MM.1S (cell line): ENCODE measurements around the gene BMPER.

Source experiments
- DNase-seq: peaks from one replicate; pipeline ENCODE4 v3.0.0-alpha.2; 2015
- H2AFZ ChIP-seq: fragments of 300-600 bp; sonication (generic); 2 replicates; pipeline ENCODE4 v1.6.0; 2016; ENCODE audit warnings: antibody characterized with exemption, low read length
- H3F3A ChIP-seq: fragments of 300-600 bp; sonication (generic); 2 replicates; pipeline ENCODE4 v1.6.1; 2016; ENCODE audit warnings: mild to moderate bottlenecking, antibody characterized with exemption, low read length, moderate library complexity, mixed read lengths; ENCODE audit not compliant: insufficient read depth
- H3K27ac ChIP-seq: fragments of 300-600 bp; sonication (generic); 2 replicates; pipeline ENCODE4 v1.5.1; 2016; ENCODE audit warnings: mild to moderate bottlenecking, low read length
- H3K27me3 ChIP-seq: fragments of 300-600 bp; sonication (generic); replicated peaks from 2 replicates; pipeline ENCODE4 v1.6.0; 2016; ENCODE audit warnings: low read length; ENCODE audit not compliant: insufficient read depth
- H3K36me3 ChIP-seq: fragments of 300-600 bp; sonication (generic); replicated peaks from 2 replicates; pipeline ENCODE4 v1.6.1; 2016; ENCODE audit warnings: mild to moderate bottlenecking, low read length, mixed read lengths; ENCODE audit not compliant: insufficient read depth
- H3K4me1 ChIP-seq: fragments of 300-600 bp; sonication (generic); 2 replicates; pipeline ENCODE4 v1.6.1; 2016; ENCODE audit warnings: low read length, mixed read lengths
- H3K4me2 ChIP-seq: fragments of 300-600 bp; sonication (generic); 2 replicates; pipeline ENCODE4 v1.6.0; 2016; ENCODE audit warnings: low read depth, low read length
- H3K4me3 ChIP-seq: fragments of 300-600 bp; sonication (generic); 2 replicates; pipeline ENCODE4 v1.5.1; 2016; ENCODE audit warnings: low read length, mixed read lengths
- H3K79me2 ChIP-seq: fragments of 300-600 bp; sonication (generic); 2 replicates; pipeline ENCODE4 v1.6.1; 2016; ENCODE audit warnings: mixed run types, low read length, mixed read lengths
- H3K9ac ChIP-seq: fragments of 300-600 bp; sonication (generic); 2 replicates; pipeline ENCODE4 v1.6.1; 2016; ENCODE audit warnings: low read length, mixed read lengths
- H3K9me2 ChIP-seq: fragments of 300-600 bp; sonication (generic); replicated peaks from 2 replicates; pipeline ENCODE4 v1.6.1; 2016; ENCODE audit warnings: mild to moderate bottlenecking, low read length, mixed read lengths; ENCODE audit not compliant: insufficient read depth
- H3K9me3 ChIP-seq: fragments of 300-600 bp; sonication (generic); replicated peaks from 2 replicates; pipeline ENCODE4 v1.6.1; 2016; ENCODE audit warnings: mild to moderate bottlenecking, low read length, mixed read lengths; ENCODE audit not compliant: insufficient read depth
- H4K20me1 ChIP-seq: fragments of 300-600 bp; sonication (generic); 2 replicates; pipeline ENCODE4 v1.6.1; 2016; ENCODE audit warnings: mild to moderate bottlenecking, low read length, moderate library complexity, mixed read lengths; ENCODE audit not compliant: insufficient read depth
- CTCF ChIP-seq: fragments of 300-600 bp; sonication (generic); IDR thresholded peaks from 2 replicates; pipeline ENCODE4 v1.5.1; 2016; ENCODE audit warnings: antibody characterized with exemption, low read length, mixed read lengths
- EZH2 ChIP-seq: fragments of 300-600 bp; sonication (generic); optimal IDR thresholded peaks from 2 replicates; pipeline ENCODE3; 2017; ENCODE audit warnings: low read depth, mild to moderate bottlenecking, antibody characterized with exemption, low read length, mixed read lengths
- EZH2phosphoT487 ChIP-seq: fragments of 300-600 bp; sonication (generic); IDR thresholded peaks from 2 replicates; pipeline ENCODE4 v1.6.1; 2018; ENCODE audit warnings: antibody characterized with exemption, low read length

The BMPER gene

GRCh38 chr7:34096777-34097176 is 191.4 kb downstream of the BMPER start:
- TF ChIP-seq EZH2 = no peak
- TF ChIP-seq CTCF = no peak
- TF ChIP-seq EZH2phosphoT487 = no peak
- Histone ChIP-seq H3K4me2 (no peak overlapping the region), H3K9me2 (no peaks in the 10 kb centered on the region), H3K4me1 (no peaks in the 10 kb centered on the region), H3K36me3 (no peaks in the 10 kb centered on the region), H2AFZ (no peak overlapping the region), H4K20me1 (no peaks in the 10 kb centered on the region), H3K79me2 (no peaks in the 10 kb centered on the region), H3K9me3 (no peaks in the 10 kb centered on the region), H3K4me3 (no peak overlapping the region), H3K9ac (no peak overlapping the region), H3F3A (no peaks in the 10 kb centered on the region), H3K27ac (no peak overlapping the region), H3K27me3 (no peaks in the 10 kb centered on the region)
- DNase-seq = no peak

DNA sequence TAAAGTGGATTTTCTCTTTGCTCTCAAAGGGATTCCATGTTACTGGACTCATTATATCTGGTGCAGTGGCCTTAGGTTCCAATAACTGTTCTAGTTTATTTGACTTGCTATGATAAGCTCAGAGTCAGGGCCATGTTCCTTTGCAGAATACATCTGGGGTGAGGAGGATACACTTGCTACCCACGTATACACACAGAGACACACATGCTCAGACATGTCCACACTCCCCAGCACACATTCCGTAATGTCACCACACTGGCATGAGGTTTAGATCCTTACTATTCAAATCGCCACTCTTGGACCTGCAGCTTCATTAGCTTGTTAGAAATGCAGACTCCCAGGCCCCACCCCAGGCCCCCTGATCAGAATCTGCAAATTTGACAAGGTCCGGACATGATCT is 195.3 kb downstream of the BMPER start:
- no peaks in the 10 kb centered on the region for H3F3A ChIP-seq
- no peak overlapping the region for H3K9ac ChIP-seq

DNA sequence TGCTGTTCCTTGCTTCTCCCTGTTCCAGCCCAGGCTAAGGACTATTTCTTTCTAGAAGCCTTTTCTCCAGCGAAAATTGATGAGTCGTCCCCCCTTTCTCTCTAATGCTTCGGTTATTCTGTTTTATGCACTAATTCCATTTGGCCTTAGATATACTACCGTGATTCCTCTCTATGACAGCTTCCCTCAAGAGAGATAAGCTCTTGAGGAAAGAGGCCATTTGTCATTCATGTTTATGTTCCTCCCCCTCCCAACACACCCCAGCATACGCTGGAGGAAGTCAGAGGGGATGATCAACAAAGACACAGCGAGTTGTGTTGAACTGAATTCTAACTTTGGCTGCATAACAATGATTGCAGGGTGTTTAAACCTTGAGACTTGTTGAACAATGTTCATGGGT is 198.8 kb downstream of the BMPER start:
- no peak overlapping the region for H3K4me3 ChIP-seq
- no peaks in the 10 kb centered on the region for H3K27me3 ChIP-seq
- H3K4me1 ChIP-seq = no peaks in the 10 kb centered on the region
- H3K27ac ChIP-seq = no peak overlapping the region
- TF ChIP-seq CTCF (no peak), EZH2 (no peak), EZH2phosphoT487 (no peak)
- DNase-seq = no peak
- H2AFZ ChIP-seq = no peak overlapping the region
- H3K9me2 ChIP-seq = no peaks in the 10 kb centered on the region
- no peaks in the 10 kb centered on the region for H3K9me3 ChIP-seq
- no peaks in the 10 kb centered on the region for H3F3A ChIP-seq
- H3K36me3 ChIP-seq = no peaks in the 10 kb centered on the region
- no peaks in the 10 kb centered on the region for H3K79me2 ChIP-seq
- no peak overlapping the region for H3K4me2 ChIP-seq
- no peaks in the 10 kb centered on the region for H4K20me1 ChIP-seq
- H3K9ac ChIP-seq = no peak overlapping the region

More for the DNA sequence above, 195.3 kb downstream of the BMPER start:
- Histone ChIP-seq H3K36me3 (no peaks in the 10 kb centered on the region), H3K4me2 (no peak overlapping the region), H2AFZ (no peak overlapping the region), H3K27me3 (no peaks in the 10 kb centered on the region), H3K9me2 (no peaks in the 10 kb centered on the region), H3K79me2 (no peaks in the 10 kb centered on the region), H3K27ac (no peak overlapping the region), H4K20me1 (no peaks in the 10 kb centered on the region), H3K4me3 (no peak overlapping the region), H3K4me1 (no peaks in the 10 kb centered on the region), H3K9me3 (no peaks in the 10 kb centered on the region)
- TF ChIP-seq EZH2phosphoT487 = no peak
- TF ChIP-seq EZH2 = no peak
- TF ChIP-seq CTCF = no peak
- DNase-seq = no peak
